Fibroblast of villous mesenchyme (primary cell): ENCODE results near the gene HIVEP3. TPM values are rescaled to one million over a fixed set of nuclear protein-coding genes. Genes with fewer than 3 reads are reported as not detected.

Experiments
- DNase-seq: peaks from one replicate; pipeline ENCODE4 v3.0.0-alpha.2; 2010; ENCODE audit warnings: low read depth
- H3K4me3 ChIP-seq: 2 replicates; pipeline ENCODE4 v1.5.1; 2011; ENCODE audit warnings: low read depth, mild to moderate bottlenecking, low read length
- CTCF ChIP-seq: IDR thresholded peaks from 2 replicates; pipeline ENCODE4 v1.5.1; 2012; ENCODE audit warnings: low read depth, mild to moderate bottlenecking, low read length; ENCODE audit not compliant: insufficient read depth
- total RNA-seq: library from RNA; depleted of rRNA; stranded (reverse); fragments of >200 nt; gene quantifications from 2 replicates; pipeline ENCODE4 v1.2.3, GENCODE V29; 2012

Gene HIVEP3
- total RNA-seq, 1 donor = 0.86 TPM

- no peak overlapping the region for H3K4me3 ChIP-seq
- DNase-seq = no peak
- no peak for TF ChIP-seq CTCF
Observed at GRCh38 chr1:41566274-41566885, 352.3 kb downstream of the HIVEP3 start.

- no peak for TF ChIP-seq CTCF
- DNase-seq = no peak
- no peak overlapping the region for H3K4me3 ChIP-seq
Observed at GRCh38 chr1:41564741-41565475, 353.8 kb downstream of the HIVEP3 start.

DNA sequence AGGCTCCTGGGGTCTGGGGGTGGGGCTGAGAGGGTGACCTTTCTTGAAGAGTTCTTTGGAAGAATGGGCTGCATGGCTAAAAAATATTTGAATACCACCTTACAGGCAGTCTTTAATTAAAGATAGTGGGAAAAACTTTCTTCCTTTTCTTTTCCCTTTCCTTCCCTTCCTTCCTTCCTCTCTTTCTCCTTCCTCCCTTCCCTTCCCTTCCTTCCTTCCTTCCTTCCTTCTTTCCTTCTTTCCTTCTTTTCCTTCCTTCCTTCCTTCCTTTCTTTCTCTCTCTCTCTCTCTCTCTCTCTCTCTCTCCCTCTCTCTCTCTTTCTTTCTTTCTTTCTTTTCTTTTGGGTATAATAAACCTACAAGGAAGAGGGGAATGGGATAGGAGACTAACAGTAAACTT lies 356.4 kb downstream of the HIVEP3 start:
- no peak overlapping the region for H3K4me3 ChIP-seq
- TF ChIP-seq CTCF = no peak
- DNase-seq = no peak

GRCh38 chr1:41560931-41561330 lies 357.8 kb downstream of the HIVEP3 start:
- no peak overlapping the region for H3K4me3 ChIP-seq
- no peak for TF ChIP-seq CTCF
- no peak for DNase-seq

DNA sequence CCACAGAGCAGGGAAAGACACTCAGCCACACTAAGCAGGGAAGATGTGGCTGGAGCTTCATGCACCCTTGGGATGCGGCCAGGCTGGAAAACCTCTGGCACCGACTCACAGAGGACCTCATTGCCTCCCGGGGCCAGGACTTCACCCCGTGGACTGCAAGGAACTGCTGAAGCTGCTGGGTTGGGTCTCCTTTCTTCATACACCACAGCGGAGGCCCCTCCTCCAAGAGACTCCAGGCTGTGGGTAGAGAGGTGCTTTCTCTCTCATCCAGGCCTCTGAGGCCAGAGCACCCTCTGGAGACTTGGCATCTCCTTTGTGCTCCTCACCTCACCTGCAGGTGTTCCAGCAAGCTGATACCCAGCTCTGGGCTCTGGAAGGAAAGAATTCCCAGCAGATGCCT lies 358.2 kb downstream of the HIVEP3 start:
- DNase-seq = no peak
- H3K4me3 ChIP-seq = no peak overlapping the region
- no peak for TF ChIP-seq CTCF

GRCh38 chr1:41559331-41559730 lies 359.4 kb downstream of the HIVEP3 start:
- DNase-seq = no peak
- H3K4me3 ChIP-seq = no peak overlapping the region
- TF ChIP-seq CTCF = no peak

DNA sequence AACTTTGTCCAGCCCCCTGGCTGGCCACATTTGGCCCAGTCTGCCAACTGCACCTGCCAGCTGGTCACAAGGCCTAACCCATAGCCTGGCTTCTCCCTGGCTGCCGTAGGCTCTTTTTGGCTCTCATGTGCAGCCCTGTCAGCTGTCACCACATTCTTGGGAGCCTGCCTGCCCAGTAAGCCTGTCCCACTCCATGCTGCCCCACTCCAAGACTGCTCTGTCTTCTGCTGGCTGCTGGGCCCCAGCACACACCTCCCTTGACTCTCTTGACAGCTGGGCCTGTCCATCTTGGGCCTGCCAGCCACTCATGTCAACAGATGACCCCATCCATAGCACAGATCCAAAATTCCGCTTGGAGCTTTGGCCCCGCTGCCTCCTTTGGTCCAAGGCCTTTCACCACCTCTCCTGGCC lies 360.0 kb downstream of the HIVEP3 start:
- no peak for TF ChIP-seq CTCF
- no peak for DNase-seq

More for the DNA sequence above, 360.0 kb downstream of the HIVEP3 start:
- H3K4me3 ChIP-seq = no peak overlapping the region
